Left ventricle myocardium inferior (tissue), 1 donor: Measurements from ENCODE around the gene FAM222A. TPM values are rescaled to one million over a fixed set of nuclear protein-coding genes. Genes with fewer than 3 reads are reported as not detected.

ENCODE experiments used
- DNase-seq: peaks from one replicate; pipeline ENCODE4 v3.0.0-alpha.2; 2020
- H3K27ac ChIP-seq: fragments of 200-600 bp; replicated peaks from 2 replicates; pipeline ENCODE4 v1.8.0; 2021
- H3K27me3 ChIP-seq: fragments of 200-600 bp; 2 replicates; pipeline ENCODE4 v1.8.0; 2021; ENCODE audit warnings: low read depth
- H3K36me3 ChIP-seq: fragments of 200-600 bp; 2 replicates; pipeline ENCODE4 v1.8.0; 2021
- H3K4me1 ChIP-seq: fragments of 200-600 bp; 2 replicates; pipeline ENCODE4 v1.8.0; 2021
- H3K4me3 ChIP-seq: fragments of 200-600 bp; 2 replicates; pipeline ENCODE4 v1.8.0; 2021; ENCODE audit warnings: mild to moderate bottlenecking, moderate library complexity
- H3K9me3 ChIP-seq: fragments of 200-600 bp; replicated peaks from 2 replicates; pipeline ENCODE4 v1.8.0; 2021
- intact Hi-C: fragments of 100-400 bp; cut with micrococcal nuclease; formaldehyde crosslinking; loops from one replicate; pipeline ENCODE4 v1.11.0; 2022
- long read RNA-seq: library from polyadenylated mRNA; unstranded; transcript quantifications from one replicate; pipeline ENCODE4 v2.0.0, GENCODE V29; 2021
- total RNA-seq: library from RNA; stranded (reverse); fragmentation: NEBNext Ultra II Directional; extraction: Animal tissue kit (Norgen Biotek cat#: 25700); gene quantifications from one replicate; pipeline ENCODE4 v1.2.1, GENCODE V29; 2021
- TF ChIP-seq, protein P1 (sequence below): fragments of 200-600 bp; IDR thresholded peaks from 2 replicates; pipeline ENCODE4 v1.8.0; 2021; ENCODE audit warnings: antibody characterized with exemption, mild to moderate bottlenecking, borderline replicate concordance
- donor health status: DM: no; HTN: yes; CAD: no; lungs with severe emphysema.

FAM222A gene
- total RNA-seq: 20.0 TPM
- long read RNA-seq, transcript FAM222A-202 (3 exons, 3,294 nt): major isoform, 50 of 80 reads
- long read RNA-seq, partial matches to known transcripts: 29 of 80 reads
- long read RNA-seq, other reads (novel, unspliced or antisense): 1 of 80 reads

DNA sequence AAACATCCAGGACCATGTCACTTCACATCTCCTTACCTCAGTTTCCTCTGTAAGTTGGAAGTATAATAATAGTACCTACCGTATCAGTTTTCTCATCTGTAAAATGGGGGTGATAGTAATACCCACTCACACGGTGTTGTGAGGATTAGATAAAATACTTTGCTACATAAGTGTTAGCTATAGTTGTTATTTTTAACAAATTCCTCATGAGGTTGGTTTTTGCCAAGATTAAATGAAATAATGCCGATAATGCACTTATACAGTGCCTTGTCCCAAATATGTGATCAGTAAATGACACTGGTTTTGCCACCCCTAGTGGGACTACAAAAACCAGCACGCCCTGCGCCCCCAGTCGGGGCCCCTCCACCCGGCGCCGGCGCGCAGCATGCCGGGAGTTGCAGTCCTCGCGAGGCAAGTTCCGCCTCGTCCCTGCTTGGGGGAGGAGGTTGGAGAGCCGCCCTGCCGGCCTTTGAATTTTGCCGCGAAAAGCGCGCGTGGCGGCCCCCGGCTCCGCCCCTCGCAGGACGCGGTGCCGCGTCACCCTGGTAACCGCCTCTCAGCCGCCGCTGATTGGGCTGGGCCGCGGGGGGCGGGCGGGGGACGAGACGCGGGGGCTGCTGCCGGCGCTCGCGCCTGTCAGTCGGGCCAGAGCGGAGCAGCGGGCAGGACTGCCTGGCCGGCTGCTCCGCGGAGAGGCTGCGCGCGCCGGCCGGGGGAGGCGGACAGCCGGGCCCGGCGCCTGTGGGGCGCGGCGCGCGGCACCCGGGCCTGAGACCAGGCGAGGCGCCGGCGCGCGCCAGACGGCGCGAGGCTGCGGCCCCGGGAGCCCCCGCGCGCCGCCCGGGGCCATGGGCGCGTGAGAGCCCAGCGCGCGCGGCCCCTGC is at the start of gene FAM222A:
TSS of gene FAM222A (plus strand) at position 639 of the 884 bp plus-strand sequence. CDS start 30,322 bp downstream, outside the sequence.
- Histone ChIP-seq H3K4me1 (peaks cover 63% of the 10 kb centered on the region), H3K4me3 (peak within 1 kb of the TSS; percentile 84), H3K27me3 (peaks cover 58% of the 10 kb centered on the region), H3K9me3 (no peaks in the 10 kb centered on the region), H3K36me3 (no peaks in the 10 kb centered on the region), H3K27ac (peak within 1 kb of the TSS; percentile 82)
- TF ChIP-seq, protein P1, sequence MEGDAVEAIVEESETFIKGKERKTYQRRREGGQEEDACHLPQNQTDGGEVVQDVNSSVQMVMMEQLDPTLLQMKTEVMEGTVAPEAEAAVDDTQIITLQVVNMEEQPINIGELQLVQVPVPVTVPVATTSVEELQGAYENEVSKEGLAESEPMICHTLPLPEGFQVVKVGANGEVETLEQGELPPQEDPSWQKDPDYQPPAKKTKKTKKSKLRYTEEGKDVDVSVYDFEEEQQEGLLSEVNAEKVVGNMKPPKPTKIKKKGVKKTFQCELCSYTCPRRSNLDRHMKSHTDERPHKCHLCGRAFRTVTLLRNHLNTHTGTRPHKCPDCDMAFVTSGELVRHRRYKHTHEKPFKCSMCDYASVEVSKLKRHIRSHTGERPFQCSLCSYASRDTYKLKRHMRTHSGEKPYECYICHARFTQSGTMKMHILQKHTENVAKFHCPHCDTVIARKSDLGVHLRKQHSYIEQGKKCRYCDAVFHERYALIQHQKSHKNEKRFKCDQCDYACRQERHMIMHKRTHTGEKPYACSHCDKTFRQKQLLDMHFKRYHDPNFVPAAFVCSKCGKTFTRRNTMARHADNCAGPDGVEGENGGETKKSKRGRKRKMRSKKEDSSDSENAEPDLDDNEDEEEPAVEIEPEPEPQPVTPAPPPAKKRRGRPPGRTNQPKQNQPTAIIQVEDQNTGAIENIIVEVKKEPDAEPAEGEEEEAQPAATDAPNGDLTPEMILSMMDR: peak; percentile 44
- intact Hi-C loops: no loop called here
- DNase-seq: peak; percentile 97

DNA sequence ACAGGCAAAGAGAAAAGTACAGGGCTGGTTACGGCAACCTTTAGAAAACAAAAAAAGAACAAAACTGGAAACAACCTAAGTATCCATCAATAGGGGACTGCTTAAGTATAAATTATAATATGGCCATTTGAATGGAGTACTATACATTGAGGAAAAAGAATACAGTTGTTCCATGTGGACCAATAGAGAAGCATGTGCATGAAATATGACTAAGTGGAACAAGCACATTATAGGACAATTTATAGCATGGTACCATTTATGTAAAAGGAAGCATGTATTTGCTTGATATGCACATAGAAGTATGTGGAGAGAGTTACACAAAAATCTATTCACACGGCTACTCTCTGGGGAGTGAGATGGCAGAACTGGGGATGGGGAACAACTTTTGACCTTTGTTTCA is 49.2 kb upstream of the FAM222A start:
- Histone ChIP-seq H3K4me3 (no peak overlapping the region), H3K27me3 (peaks cover 41% of the 10 kb centered on the region), H3K4me1 (no peaks in the 10 kb centered on the region), H3K9me3 (no peaks in the 10 kb centered on the region), H3K36me3 (no peaks in the 10 kb centered on the region), H3K27ac (no peak overlapping the region)
- TF ChIP-seq, protein P1: no peak
- intact Hi-C loops: no loop called here
- DNase-seq: no peak

DNA sequence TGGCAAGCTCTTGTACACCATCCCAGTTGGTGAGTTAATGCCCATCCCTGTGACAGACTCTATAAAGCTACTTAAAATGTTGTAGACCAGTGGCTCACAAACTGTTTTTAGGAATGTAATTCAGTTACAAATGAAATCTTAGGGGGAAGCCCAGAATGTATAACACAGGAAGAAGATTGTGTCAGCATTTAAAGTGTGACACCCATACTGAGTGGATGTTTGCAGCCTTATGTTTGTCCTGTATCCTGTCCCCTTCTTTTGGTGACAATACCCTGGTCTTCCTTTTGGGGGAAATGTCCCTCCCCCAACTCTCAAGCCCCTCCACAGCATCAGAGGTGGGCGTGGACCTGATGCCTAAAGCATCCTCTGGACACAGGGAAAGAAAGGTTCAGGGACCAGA is 47.6 kb upstream of the FAM222A start:
- TF ChIP-seq, protein P1: no peak
- Histone ChIP-seq H3K4me1 (no peaks in the 10 kb centered on the region), H3K27ac (no peak overlapping the region), H3K27me3 (peaks cover 53% of the 10 kb centered on the region), H3K4me3 (no peak overlapping the region), H3K36me3 (no peaks in the 10 kb centered on the region), H3K9me3 (no peaks in the 10 kb centered on the region)
- no peak for DNase-seq
- intact Hi-C loops: no loop called here

DNA sequence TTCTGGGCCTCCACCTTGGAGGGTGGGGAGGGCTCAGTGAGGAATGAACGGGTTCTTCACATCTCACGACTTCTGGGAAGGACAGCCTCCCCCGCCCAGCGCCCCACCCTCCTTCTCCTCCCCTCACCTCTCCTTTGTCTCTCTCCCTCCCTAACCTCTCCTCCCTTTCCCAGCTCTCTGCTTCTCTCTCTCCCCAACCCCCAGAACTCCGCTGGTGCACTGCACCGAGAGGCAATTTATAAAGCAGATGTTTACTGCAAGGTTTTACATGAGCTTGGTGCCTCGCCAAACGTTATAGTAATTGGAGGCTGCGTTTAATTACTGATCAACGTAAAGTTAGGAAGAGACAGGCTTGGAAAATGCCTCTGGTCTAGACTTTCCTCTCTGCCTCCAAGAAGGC is 42.9 kb upstream of the FAM222A start:
- no peaks in the 10 kb centered on the region for H3K4me1 ChIP-seq
- intact Hi-C loops: no loop called here
- H3K4me3 ChIP-seq: no peak overlapping the region
- TF ChIP-seq, protein P1: no peak
- no peak overlapping the region for H3K27ac ChIP-seq
- H3K27me3 ChIP-seq: peaks cover 56% of the 10 kb centered on the region
- DNase-seq: no peak
- H3K36me3 ChIP-seq: no peaks in the 10 kb centered on the region
- H3K9me3 ChIP-seq: peaks cover 7% of the 10 kb centered on the region

DNA sequence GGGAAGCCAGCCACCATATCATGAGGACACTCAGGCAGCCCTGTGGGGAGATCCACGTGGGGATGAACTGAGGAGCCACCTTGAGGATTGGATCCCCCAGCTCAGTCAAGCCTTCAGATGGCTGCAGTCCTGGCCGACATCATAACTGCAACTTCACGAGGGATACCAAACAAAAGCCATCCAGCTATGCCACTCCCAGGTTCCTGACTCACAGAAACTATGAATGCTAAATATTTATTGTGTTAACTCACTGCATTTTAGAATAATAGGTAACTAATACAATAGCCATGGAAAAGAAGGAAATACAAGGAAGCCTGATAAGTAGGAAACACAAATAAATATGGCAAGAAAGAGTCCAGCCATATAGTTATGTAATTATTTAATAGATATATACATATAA is 42.1 kb upstream of the FAM222A start:
- peaks cover 63% of the 10 kb centered on the region for H3K27me3 ChIP-seq
- no peak for DNase-seq
- TF ChIP-seq, protein P1: no peak
- no peaks in the 10 kb centered on the region for H3K4me1 ChIP-seq
- no peak overlapping the region for H3K4me3 ChIP-seq
- no peak overlapping the region for H3K27ac ChIP-seq
- intact Hi-C loops: no loop called here
- no peaks in the 10 kb centered on the region for H3K36me3 ChIP-seq
- peaks cover 7% of the 10 kb centered on the region for H3K9me3 ChIP-seq
